NCI-H446 (cell line): Measurements from ENCODE around the gene IL23A.
"Not testable (repeated sequence)": the region's sequence is repeated elsewhere in the genome, so short reads cannot be mapped to it uniquely, and the experiment has no call there.

Source experiments
- DNase-seq, 2 experiments: peaks; one replicate each; lab custom pipeline; 2025; lab: John Stamatoyannopoulos, UW

The IL23A gene, protein sequence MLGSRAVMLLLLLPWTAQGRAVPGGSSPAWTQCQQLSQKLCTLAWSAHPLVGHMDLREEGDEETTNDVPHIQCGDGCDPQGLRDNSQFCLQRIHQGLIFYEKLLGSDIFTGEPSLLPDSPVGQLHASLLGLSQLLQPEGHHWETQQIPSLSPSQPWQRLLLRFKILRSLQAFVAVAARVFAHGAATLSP

DNA sequence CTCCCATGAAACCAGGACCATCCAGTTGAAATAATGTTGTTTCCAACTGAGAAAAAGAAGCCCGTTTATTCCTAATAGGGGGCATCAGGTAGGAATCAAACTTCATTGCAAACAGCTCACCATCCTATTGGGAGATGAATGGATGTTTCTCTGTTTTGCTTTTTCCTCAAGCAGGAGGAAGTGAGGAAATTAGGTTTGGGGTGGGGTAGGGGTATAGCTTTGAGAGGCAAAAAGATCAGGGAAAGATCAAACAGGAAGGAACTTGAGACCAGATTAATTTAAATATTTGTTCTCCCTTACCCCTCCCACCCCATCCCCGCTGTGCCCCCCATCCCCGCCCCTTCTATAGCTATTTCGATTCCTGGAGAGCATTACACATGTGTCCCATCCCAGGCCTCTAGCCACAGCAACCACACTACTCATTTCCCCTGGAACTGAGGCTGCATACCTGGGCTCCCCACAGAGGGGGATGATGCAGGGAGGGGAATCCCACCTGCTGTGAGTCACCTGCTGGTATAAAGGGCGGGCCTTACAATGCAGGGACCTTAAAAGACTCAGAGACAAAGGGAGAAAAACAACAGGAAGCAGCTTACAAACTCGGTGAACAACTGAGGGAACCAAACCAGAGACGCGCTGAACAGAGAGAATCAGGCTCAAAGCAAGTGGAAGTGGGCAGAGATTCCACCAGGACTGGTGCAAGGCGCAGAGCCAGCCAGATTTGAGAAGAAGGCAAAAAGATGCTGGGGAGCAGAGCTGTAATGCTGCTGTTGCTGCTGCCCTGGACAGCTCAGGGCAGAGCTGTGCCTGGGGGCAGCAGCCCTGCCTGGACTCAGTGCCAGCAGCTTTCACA lies at the start of gene IL23A:
IL23A (plus strand) TSS at position 577 of the 850 bp plus-strand sequence; CDS start at position 738, 161 bp downstream.
- DNase-seq = no peak

DNA sequence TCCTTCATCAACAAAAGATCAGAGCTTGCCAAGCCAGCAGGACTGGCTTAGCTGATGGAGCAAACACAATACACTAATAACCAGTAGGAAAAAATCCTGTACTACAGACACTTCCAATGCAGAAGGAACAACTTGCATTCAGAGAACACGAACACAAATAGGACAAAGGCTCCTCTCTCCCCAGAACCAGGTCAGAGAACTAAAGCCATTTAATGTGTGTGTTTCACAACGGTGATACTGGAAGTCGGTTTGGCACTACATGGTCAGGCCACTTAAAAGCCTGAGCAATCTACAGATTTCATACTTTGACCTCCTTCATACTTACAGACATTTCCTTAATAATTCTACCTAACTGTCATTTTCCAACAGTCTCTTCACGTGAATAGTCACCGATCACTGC lies 44.9 kb upstream of the IL23A start:
- no peak for DNase-seq

DNA sequence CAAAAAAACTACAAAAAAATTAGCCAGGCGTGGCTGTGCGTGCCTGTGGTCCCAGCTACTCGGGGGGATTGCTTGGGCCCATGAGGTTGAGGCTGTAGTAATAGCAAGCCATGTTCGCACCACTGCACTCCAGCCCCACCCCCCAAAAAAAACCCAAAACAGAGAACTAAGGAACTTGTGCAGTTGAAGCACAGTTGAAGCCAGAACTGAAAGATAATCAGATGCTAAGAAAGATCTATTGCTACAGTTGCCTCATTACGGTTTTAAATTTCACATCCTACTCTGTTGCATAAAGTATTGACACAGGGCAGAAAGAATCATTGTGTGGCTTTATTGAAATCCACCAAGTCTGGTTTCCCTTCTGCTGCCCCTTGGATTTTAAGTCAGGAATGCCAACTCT lies 42.4 kb upstream of the IL23A start:
- DNase-seq = no peak

DNA sequence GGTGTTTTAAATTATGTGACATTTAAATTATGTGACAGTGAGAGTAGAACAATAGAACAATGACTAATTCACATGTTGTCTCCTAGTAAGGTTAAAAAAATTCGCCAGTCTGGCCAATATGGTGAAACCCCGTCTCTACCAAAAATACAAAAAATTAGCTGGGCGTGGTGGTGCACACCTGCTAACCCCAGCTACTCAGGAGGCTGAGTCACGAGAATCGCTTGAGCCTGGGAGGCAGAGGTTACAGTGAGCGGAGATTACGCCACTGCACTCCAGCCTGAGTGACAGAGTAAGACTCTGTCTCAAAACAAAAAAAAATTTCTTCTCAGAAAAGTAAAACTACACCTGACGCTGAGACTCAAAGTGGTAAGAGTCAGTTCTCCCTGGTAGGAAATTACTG lies 41.3 kb upstream of the IL23A start:
- DNase-seq = no peak

DNA sequence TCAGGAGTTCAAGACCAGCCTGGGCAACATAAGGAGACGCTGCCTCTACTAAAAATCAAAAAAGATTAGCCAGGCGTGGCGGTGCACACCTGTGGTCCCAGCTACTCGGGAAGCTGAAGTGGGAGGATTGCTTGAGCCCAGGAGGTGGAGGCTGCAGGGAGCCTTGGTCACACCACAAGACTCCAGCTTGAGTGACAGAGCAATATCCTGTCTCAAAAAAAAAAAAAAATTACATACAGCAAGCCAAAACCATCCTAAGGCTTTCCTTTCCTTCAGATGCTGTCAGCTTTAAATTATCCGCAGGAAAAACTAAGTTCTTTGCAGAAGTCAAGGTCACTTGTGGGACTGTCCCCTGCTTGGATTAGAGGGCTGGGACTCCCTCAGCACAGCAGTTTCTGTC lies 39.9 kb upstream of the IL23A start:
- DNase-seq = no peak

DNA sequence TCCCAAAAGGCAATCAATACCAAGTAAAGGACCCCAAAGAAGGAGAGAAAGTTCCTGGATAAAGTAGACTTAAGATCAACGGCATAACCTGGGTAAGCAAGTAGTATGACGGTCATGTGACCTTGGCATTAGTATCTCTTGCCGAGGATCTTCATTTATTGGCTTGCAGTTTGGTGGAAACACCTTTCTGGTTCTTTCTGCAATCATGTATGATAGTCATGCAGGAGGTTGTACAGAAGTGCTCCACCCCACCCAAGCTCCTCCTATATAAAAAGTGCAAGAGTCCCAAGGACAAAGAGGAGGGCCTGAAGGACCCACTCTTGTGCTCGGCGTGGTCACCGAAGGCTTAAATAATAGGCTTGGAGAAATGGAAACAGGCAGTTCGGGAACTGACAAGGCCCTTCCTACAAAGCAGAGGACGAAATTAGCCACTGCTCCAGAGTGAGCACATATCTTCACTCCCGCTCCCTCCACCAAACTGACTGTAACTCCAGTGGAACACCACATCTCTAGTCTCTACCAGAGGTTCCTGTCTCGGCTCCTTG lies 39.3 kb upstream of the IL23A start:
- no peak for DNase-seq

DNA sequence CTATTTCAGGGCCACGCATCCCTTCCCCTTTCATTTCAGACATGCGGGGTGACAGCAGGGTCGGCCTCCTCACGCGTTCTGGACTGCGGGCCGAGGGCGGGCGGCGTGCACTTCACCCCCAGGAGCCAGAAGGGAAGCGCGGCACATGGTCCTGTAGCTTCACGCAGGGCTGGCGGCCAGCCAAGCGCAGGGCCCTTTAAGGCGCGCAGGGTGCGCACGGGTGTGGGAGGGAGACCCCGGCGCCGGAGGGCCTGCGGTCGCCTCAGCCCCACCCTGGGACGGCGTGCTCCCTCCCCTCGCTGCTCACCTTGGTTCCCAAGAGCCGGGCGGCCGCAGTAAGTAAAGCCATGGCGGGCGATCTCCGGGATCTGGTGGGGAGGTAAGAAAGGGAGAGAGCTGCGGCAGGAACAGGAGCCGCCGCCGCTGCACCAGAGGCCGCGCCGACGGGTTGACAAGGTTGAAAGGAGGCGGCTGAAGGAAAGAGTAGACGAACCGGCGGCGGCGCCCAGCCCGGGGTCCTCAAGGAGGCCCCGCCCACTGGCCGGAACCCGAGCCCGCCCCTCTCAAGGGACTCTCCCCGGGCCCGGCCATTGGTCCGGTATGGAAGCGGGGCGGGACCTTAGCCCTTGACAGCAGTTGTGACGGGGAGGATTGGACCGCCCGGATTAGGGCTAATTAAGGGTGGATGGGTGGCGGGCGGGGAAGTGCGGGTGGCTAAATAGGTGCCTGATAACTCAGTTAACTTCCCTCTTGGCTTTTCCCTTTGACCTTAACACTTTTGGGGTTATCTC lies 38.6 kb upstream of the IL23A start, which contains the start of gene CS:
CS (minus strand) TSS at position 478 of the 791 bp plus-strand sequence; CDS start at position 349, 129 bp downstream.
- DNase-seq = peak; percentile 96 to 98

DNA sequence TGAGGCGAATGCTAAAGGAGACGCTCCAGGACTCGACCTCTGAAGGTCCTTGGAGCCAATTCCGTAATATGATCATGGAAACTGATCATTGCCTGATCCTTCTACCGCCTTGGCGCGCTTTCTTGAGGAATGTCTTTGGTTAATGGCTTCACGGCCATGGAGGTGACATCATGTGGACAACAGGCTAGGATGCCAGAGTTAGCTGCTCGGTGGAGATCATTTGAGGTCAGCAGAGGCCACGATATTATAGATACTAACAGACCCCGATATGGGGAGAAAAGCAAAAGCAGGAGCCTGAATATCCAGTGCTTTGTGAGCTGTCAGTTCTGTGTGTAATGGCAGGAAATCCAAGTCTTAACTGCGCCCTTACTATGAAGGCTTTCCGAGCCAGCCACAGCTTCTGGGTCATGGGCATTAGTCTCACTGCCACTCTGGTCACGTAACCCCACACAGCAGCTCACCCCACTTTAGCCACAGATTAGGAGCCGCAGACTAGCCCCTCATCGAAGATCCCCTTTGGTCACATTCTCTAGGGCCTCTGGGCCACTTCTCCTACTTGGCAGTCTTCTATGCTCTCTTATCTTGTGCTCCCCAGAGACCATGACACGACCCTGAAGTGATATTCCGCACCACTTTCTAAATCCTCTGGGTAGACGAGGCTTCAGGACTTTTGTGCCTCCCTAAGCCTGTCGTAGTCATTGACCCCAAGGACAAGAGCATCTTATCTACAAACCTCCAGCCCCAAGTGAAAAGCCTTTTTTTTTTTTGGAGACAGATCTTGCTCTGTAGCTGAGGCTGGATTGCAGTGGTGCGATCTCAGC lies 37.8 kb upstream of the IL23A start:
- no peak for DNase-seq

DNA sequence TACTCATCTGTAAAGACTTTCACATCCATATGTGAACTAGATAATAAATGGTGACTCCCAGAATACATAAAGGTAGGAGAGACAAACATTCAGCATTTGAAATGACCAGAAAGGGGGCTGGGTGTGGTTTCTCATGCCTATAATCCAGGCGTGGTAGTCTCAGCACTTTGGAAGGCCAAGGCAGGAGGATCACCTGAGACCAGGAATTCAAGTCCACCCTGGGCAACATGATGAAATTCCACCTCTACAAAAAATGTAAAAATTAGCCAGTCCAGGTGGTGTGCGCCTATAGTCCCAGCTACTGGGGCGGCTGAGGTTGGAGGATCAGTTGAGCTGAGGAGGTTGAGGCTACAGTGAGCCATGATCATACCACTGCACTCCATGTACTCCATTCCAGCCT lies 34.4 kb upstream of the IL23A start:
- DNase-seq = no peak

DNA sequence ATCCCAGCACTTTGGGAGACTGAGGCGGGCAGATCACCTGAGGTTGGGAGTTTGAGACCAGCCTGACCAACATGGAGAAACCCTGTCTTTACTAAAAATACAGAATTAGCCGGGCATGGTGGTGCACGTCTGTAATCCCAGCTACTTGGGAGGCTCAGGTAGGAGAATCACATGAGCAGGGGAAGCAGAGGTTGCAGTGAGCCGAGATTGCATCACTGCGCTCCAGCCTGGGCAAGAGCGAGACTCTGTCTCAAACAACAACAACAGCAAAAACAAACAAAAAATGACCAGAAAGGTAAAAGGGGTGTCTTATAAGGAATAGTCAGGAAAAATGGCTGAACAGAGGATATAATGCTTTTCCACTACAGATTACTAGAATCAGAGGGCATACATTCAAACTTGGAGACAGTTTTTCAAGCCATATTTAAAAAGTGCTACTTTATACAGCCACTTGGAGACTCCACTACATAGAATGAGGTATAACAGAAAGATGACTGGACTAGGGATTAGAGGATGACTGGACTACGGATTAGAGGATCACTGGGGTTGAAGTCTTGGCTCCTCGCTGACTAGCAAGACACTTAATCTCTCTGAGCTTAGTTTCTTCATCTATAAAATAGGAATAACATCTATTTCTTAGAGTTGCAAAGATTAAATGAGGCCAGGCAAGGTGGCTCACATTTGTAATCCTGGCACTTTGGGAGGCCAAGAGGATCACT lies 33.7 kb upstream of the IL23A start:
- no peak for DNase-seq

DNA sequence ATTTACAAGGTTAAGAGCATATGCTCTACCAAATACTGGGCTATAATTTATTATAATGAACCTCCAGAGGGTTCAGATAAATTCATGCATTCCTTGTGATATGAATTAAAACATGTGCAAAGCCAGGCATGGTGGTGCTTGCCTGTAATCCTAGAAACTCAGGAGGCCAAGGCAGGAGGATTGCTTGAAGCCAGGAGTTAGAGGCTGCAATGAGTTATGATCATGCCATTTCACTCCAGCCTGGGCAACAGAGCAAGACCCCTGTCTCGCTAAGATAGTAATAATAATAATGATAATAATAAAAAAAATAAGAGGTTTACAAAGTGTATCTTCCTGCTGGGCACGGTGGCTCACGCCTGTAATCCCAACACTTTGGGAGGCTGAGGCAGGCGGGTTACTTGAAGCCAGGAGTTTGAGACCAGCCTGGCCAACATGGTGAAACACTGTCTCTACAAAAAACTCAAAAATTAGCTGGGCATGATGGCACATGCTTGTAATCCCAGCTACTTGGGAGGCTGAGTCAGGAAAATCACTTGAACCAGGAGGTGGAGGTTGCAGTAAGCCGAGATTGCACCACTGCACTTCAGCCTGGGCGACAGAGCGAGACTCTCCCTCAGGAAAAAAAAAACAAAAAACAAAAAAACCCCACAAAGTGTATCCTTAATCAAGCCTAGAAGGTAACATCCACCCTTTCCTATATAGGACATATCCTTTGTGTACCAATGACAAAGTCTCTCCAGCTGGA lies 31.3 kb upstream of the IL23A start:
- DNase-seq = no peak

DNA sequence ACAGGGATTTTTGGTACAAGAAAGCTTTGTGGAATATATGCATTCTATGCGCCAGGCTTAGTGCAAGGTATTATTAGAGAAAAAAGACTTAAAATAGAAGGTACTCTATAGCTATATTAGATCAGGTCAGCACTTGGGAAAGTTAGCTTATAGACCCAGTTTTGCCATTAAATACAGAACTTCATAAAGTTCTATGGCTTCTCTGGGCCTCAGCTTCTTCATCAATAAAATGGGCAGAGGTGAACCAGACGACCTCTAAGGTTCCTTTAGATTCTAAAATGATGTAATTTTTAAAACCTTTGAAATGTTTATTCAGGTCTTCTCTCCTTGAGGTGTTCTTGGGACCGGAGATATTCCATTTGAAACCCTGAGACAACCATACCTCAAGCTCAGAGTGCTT lies 30.0 kb upstream of the IL23A start:
- no peak for DNase-seq

DNA sequence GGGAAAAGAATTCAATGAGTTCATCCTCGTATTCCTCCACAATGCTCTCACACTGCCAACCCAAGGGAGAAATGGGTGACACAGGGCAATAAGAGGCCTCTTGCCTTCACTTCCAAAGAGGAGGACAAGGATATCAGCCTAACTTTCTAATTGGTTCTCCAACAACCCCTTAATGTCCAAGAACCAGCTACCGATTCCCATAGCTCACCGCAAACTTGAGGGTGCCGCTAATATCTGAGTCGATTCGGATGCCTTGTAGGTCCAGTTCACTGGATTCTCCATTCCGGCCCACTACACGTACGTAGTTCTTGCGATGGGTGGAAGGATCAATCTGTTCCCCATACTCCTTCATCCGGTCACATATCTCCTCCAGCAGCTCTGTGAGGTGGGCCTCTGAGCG lies 27.7 kb upstream of the IL23A start:
- DNase-seq = no peak

DNA sequence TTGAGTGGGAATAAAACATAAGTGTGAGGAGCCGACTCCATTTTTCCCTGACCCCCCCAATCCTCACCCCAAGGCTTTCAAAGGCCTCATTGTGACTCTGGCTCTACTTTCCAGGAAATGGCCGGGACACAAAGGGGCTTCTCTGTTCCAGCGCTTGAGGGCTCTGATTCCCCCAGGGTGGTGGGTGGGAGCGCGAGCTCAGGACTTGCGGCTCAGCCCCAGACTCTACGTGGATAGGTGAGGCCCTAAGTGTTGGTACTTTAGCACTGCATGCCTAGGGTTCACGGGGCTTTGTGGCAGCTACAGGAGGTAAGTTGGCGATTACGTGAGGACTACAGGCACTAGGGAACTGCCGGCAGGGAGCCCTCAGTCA lies 23.4 kb upstream of the IL23A start:
- no peak for DNase-seq

DNA sequence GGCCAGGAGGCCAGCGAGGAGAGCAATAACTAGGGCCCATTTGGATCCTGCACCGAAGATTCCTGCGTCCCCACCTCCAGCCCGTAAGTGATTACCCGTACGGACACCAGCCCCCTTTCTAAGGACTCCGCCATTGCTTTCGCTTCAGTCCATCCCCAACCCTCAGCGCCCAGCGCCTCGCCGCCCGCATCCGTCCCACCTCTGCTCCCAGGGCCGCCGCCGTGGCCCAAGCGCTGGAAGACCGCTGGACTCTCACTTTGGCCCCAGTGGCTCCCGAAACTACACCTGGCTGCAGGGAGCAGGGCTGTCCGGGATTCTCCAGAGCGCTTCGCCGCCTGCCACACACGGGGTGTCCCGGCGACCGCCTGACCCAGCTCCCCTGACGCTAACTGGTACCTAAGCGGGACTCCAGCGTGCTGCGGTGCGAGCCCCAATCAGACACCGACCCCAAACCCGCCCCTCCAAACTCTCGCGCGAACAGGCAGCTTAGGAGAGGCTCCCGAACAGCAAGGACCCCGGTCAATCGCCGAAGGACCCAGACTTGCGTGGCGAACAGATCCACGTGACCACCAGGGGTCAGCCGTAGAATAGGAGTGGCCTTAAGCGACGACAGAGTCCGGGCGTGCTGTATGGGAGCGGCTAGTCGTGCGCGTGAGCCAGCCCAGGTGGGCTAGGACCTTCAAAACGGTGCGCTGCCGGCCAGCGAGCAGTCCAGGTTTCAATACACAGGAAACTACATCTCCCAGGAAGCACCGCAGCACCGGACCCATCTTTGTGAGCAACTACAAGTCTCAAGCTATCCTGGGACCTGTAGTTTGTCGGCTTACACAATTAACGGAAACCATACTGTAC lies 22.8 kb upstream of the IL23A start, which contains the start of gene CNPY2:
CNPY2 (minus strand) TSS at position 367 of the 852 bp plus-strand sequence. CDS start 771 bp downstream, outside the sequence.
- DNase-seq = peak; percentile 92 to 93

DNA sequence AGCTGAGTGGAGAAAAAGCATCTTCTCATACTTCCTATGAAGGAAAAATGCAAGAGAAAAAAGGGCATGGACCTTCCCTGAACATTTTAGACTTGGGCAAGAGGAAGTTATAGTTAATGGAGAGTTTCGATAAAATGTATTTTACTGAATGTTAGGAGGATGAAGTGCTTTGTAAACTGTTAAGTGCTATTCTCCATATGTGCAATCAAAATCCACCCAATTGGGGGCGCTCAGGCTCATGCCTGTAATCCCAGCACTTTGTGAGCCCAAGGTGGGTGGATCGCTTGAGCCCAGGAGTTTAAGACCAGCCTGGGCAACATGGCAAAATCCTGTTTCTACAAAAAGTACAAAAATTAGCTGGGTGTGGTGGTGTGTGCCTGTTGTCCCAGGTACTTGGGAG lies 21.0 kb upstream of the IL23A start:
- DNase-seq = no peak

DNA sequence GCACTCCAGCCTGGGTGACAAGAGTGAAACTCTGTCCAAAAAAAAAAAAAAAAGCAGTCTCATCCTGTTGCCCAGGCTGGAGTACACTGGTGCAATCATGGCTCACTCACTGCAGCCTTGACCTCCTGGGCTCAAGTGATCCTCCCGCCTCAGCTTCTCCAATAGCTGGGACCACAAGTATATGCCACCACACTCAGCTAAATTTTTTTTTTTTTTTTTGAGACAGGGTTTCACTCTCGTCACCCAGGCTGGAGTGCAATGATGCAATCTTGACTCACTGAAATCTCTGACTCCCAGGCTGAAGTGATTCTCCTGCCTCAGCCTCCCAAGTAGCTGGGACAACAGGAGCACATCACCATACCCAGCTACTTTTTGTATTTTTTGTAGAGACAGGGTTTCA lies 17.7 kb upstream of the IL23A start:
- no peak for DNase-seq

DNA sequence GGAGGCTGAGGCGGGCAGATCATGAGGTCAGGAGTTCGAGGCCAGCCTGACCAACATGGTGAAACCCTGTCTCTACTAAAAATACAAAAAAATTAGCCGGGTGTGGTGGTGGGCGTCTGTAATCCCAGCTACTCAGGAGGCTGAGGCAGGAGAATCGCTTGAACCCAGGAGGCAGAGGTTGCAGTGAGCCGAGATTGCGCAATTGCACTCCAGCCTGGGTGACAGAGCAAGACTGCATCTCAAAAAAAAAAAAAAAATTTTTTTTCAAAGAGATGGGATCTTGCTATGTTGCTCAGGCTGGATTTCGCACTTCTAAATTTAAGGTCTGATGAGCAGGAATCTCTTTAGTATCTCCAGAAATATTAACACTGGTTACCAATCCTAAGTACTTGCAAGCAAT lies 17.1 kb upstream of the IL23A start:
- not testable (repeated sequence) for DNase-seq

DNA sequence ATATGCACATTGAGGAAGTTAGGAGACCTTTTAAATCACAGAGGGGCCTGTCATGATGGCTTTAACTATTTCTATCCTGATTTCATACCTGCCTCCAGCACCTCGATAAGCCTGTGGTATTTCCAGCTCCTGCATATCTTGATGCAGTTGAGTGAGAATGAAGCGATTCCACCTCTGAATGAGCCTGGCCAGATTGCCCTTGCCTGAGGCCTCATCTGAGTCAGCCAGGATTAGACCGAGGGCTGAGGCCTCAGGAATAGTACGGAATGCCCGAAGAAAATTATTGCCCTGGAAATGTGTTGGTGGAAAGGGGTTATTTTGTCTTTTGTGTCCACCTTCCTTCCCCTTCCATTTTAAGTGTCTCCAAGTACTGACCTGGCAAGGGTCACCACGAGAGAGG lies 14.5 kb upstream of the IL23A start:
- no peak for DNase-seq
